HG02885 (cell line): ENCODE results near the gene SUGCT.

Source experiments
- ATAC-seq: cut with Tn5 transposase; IDR thresholded peaks from one replicate; pipeline ENCODE4 v1.9.1; 2021; ENCODE audit warnings: mild to moderate bottlenecking; ENCODE audit not compliant: unreplicated experiment, poor library complexity

The SUGCT gene

GRCh38 chr7:40746841-40747556, 612.2 kb downstream of the SUGCT start:
- ATAC-seq = no peak

DNA sequence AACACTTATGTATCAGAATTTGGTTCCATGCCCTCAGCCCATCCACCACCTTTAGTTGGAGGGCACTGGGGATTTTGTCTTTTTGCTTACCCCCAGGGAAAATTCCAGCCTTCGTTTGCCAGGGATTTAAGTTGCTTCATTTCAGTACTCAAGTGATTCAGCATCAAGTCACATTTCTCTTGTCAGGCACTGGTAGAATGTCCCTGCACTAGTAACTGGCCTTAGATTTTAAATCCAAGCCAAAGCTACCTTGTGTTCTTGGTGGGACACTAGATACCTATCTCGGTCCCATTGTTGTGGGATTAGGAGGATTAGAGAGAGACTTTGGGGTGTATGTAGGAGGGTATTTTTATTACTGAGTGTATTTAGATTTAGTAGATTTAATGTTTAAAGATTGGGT, 613.1 kb downstream of the SUGCT start:
- ATAC-seq = no peak

DNA sequence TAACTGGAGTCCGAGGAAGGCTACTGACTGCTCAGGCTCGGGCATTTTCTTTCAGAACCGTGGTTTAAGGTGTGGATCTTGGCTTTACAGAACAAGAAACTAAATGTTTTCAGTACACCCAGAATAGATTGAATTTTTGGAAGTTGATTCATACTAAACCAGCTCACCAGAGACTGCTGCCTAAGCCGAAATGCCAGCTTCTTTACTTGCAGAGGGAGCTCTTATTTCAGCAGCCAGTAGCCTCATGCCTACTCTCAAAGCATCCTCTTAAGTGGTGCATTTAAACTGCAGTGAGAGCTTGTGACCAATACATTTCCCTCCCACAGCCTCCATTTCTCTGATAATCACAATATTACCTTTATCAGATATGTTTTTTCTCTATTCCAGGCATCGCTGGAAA, 615.1 kb downstream of the SUGCT start:
- ATAC-seq = no peak

DNA sequence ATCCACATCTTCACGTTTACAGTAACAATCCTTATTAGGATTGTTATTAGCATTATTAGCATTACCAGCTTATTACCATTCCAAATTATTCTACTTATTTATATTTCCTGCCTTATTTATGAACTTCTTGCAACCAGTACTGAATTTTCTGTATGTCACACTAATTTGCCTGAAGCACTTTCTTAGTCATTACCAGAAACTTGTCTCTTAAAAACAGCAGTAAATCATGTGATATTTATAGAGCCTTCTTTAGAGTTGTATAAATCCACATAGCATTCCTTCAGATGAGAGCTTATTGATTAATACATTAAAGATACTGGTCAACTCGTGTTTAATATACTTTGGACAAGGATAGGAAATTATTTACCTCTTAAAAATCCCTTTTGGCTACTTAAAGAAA, 618.6 kb downstream of the SUGCT start:
- no peak for ATAC-seq

DNA sequence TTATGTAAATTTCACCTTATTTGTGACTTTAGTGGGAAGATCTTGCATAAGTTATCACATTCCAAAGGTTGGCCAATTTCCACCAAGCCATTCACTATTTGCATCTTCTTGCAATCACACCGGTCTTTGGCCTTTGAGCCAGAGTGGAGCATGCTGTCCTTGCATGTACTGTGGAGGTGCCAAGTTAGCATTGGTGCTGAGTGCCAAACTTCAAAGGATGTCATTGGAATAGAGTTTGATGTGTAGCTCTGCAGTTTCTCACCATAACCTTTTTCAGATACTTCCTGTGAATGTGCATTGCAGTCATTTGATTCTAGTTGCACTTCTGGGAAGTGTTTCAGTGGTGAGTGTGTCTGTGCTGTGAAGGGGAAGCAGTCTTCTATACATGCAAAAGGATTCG, 620.6 kb downstream of the SUGCT start:
- ATAC-seq = no peak

DNA sequence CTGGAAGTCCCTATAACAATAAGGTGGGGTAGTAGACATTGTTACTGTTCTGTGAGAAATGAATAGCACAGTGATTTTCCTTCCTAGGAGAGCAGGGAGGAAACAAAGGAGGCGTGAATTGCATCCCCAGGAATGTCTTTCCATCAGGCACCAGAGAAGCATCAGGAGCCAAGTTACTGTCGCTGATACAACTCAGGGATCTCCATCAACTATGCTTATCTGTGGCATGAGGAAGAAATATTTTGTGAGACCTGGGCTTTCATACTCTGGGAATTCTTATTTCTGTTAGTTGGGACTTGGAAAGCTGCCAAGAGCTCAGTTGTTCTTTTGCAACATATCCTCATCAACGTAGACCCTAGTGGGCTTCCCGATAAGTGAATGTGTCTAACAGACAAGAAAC, 622.3 kb downstream of the SUGCT start:
- no peak for ATAC-seq

- no peak for ATAC-seq
Measured at GRCh38 chr7:40758590-40758989, 623.8 kb downstream of the SUGCT start.

- no peak for ATAC-seq
Measured at GRCh38 chr7:40760293-40760964, 625.6 kb downstream of the SUGCT start.

- ATAC-seq = no peak
Measured at GRCh38 chr7:40760987-40761386, 626.2 kb downstream of the SUGCT start.

DNA sequence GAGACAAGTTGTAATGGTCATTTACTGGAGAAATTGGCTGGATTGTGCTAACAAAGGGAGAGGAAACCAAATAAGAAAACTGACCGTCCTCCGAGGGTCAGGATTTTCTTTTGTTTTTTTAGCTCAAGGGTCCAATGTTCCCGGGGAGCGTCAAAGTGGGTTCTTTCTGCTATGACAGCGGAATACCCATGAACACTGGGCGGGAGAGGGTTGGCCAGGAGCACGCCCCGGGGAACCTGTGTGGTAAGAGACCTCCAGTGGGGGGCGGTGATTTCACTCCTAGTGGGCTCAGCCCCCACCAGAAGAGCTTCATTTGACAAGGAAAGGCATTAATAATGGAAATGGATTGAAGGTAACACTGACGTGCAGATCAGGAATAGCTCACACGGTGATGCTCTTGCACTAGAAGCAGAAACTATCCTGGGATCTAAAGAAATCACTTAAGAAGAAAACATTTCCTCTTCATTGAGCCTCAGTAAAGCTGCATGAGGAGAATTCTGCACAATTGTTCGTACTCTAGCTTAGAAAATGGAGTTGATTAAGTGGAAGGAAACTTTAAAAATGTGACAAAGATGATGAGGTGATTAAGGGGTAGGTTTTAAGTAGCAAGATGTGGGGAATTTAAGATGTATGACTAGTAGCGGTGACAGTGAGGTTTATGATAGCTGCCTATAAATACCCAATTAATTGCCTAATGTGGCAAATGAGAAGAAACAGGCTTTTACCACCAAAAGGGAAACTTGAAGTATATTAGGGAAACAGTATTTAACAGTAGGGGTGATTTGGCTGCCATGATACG, 627.2 kb downstream of the SUGCT start:
- ATAC-seq = no peak

DNA sequence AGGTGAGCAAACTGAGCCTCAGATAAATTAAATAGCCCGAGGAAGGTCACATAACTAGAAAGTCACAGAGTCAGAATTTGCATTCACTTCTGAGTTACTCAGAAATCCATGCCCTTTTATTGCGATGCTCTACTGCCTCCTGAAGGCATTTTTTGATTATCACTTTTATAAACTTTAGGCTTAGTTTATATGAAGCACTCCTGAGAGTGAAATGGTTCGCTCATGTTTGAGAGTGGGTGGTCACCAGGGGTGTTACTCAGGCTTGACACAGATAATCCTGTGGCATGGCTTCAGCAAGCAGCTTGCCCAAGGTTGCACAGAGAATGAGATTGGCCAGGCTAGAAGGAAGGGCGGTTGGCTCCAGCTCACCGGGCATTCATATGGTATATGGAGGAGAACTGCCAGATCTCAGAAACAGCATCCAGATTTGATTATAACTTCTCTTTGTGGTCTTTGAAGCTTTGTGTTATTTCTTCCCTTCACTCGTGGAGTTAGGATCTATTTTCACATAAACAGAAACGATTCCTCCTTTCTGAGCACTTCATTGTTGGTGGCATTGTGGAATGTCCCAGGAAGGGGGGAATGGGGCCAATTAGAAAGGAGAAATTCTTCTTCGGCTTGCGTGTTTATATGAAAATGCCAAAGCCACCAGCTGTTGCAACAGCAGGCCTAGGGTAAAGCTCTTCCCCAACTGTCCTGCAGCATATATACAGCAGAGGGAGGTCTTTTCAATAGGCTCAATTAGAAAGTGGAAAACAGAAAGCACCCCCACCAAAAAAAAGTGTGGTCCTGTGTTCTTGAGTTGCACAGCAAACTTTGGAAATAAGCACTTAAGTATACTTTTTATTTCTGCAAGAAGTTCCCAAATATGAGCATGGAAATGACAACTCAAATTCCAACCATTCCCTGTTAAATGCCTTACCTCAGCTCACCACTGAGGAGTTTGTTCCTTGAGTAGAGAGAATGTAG, 628.8 kb downstream of the SUGCT start:
- no peak for ATAC-seq

DNA sequence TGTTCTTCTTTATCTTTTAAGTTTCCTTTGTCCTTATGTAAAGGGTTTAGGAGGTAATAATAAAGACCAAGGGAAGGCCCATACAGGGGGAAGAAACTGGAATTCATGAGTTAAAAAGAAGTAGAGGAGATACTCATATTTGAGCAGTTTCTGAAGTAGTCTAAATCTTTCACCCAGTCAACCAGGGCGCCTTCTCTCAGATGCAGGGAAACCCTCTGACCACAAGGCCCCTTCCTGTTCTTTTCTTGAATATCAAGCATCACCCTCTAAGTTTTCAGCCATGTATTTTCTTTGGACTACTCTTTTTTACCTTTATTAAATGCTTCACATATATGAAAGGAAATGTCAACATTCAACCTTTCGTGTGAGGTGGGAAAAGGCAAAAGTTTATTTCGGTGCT, 630.8 kb downstream of the SUGCT start:
- ATAC-seq = no peak

- no peak for ATAC-seq
Measured at GRCh38 chr7:40772096-40772495, 637.3 kb downstream of the SUGCT start.

DNA sequence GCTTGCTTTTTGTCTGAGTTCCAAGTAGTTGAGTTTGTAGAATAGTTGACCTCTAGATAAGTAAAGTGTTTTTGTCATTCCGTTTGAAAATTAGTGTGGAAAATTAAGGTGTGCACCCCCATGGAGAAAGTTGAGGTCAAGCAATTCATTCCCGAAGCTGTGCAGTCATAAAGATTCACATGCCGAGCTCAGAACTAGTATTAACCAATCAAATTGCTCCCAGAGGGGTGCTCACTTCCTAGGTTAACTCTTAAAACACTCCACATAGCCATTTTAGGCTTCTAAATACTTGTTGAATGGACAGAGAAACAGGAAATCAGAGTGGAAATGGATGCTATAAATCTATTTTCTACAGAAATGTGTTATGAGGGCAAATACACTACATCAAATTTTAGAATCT, 638.9 kb downstream of the SUGCT start:
- ATAC-seq = no peak

DNA sequence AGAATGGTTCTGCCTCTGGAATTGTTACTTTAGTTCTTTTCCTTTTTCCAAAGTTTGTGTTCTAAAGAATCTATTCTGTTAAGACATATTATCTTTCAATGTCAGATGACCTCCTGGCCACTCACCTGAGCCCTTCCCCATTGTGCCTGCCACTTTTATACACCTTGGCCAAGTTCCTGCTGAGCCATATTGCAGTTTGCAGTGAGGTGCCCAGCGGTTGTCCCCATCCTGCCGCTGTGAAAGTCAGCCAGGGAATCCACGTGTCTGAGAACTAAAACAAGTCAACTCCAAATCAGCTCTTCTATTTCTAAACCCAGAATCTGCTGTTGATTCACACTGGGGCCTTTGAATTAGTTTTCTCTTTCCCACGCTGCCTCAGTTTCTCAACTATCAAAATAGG, 641.1 kb downstream of the SUGCT start:
- no peak for ATAC-seq

- ATAC-seq = no peak
Measured at GRCh38 chr7:40777730-40778312, 643.0 kb downstream of the SUGCT start.

- ATAC-seq = no peak
Measured at GRCh38 chr7:40780460-40780859, 645.7 kb downstream of the SUGCT start.

DNA sequence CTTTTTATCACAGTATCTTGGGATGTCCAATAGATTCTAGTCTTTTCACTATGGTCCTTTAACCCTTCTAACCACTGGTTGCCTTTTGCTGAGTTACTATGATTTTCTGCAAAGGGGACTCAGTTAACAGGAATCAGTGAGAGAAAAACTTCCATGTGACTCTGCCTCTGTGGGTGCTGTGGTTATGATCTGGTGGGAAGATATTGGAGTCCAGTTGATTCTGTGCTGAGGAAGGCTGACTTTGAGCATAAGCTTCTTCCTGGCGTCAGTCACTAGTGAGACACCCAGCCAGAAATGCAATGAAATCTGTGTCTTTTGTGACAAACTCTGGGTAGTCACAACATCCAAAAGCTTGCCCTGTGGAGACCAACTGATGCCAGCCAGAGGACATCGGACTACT, 648.0 kb downstream of the SUGCT start:
- no peak for ATAC-seq

DNA sequence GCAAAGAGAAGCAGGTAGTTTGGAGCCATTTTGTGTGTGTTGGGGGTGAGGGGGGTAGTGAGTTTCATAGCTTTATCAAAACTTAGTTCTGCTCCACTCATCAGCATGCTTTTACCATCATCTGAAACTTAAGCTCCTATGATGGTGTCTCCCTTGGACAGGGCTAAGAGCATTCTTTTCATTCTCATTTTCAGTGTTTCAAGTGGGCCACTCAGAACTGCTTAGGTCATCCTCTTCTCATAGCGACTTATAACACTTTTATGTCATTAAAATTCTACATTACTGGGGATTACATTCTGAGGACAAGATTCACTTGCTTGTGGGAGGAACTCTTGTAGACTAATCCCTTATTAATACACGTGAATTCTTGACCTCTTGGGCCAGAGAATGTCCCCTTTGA, 649.4 kb downstream of the SUGCT start:
- ATAC-seq = no peak

DNA sequence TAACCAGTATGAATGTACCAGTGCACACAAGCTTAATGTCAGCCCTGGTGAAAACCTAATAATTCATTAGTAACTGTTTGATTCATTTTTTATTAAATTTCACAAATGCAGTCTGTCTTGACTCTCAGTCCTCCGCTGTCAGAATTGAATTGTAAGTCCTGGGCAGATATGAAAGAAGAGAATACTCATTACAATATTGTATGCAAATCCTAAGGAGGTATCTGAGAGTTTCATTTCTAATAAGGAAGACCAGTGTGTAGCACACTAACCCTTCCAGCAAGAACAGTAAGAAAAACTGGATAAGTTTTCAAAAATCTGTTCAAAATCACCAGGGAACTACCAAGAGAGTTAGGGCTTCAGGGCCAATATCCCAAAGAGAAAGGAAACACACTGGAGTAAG, 652.1 kb downstream of the SUGCT start:
- ATAC-seq = no peak
